SK-N-MC (cell line): ENCODE data around the gene CD69.

Source experiments
- EZH2 ChIP-seq: fragments of 200-600 bp; sonication (generic); IDR thresholded peaks from one replicate; pipeline ENCODE4 v1.6.1; 2017; ENCODE audit warnings: antibody characterized with exemption
- FOXP2 ChIP-seq: optimal IDR thresholded peaks from 2 replicates; pipeline ENCODE3; 2011; ENCODE audit warnings: mild to moderate bottlenecking, moderate library complexity; ENCODE audit not compliant: insufficient read depth; ENCODE audit errors: extremely low read length, control extremely low read depth
- POLR2AphosphoS5 ChIP-seq: IDR thresholded peaks from 2 replicates; pipeline ENCODE4 v1.6.1; 2012; ENCODE audit warnings: mild to moderate bottlenecking, low read depth, low read length, borderline replicate concordance

GRCh38 chr12:9806714-9807113 lies 46.0 kb upstream of the CD69 start:
- TF ChIP-seq EZH2 (no peak), POLR2AphosphoS5 (no peak), FOXP2 (no peak)
